ENCODE results near the gene SLC9A3.

Gene SLC9A3

GRCh38 chr5:538271-538771 is 14.1 kb upstream of the SLC9A3 start:
- no peak for DNase-seq (ENCODE audit: low spot score)

- DNase-seq (ENCODE audit: low spot score), result no peak
These were observed 13.4 kb upstream of the SLC9A3 start for GRCh38 chr5:537621-538071.

- no peak for DNase-seq (ENCODE audit: low spot score)
These were observed 12.8 kb upstream of the SLC9A3 start for GRCh38 chr5:537098-537497.

GRCh38 chr5:535846-536698 is 11.8 kb upstream of the SLC9A3 start:
- no peak for DNase-seq (ENCODE audit: low spot score)

GRCh38 chr5:534743-535671 is 10.8 kb upstream of the SLC9A3 start:
- no peak for DNase-seq (ENCODE audit: low spot score)

- DNase-seq (ENCODE audit: low spot score), result no peak
These were observed 9.9 kb upstream of the SLC9A3 start for GRCh38 chr5:533955-534742.

- DNase-seq (ENCODE audit: low spot score), result no peak
These were observed 9.2 kb upstream of the SLC9A3 start for GRCh38 chr5:533243-533954.

- no peak for DNase-seq (ENCODE audit: low spot score)
These were observed 8.4 kb upstream of the SLC9A3 start for GRCh38 chr5:532521-533242.

GRCh38 chr5:531749-532315 is 7.6 kb upstream of the SLC9A3 start:
- DNase-seq (ENCODE audit: low spot score), result no peak

GRCh38 chr5:531101-531748 is 7.0 kb upstream of the SLC9A3 start:
- no peak for DNase-seq (ENCODE audit: low spot score)

GRCh38 chr5:530001-530955 is 6.0 kb upstream of the SLC9A3 start:
- DNase-seq (ENCODE audit: low spot score), result no peak

- no peak for DNase-seq (ENCODE audit: low spot score)
These were observed 4.6 kb upstream of the SLC9A3 start for GRCh38 chr5:528629-529511.

GRCh38 chr5:527646-528628 is 3.7 kb upstream of the SLC9A3 start:
- peak; percentile 67 for DNase-seq (ENCODE audit: low spot score)

GRCh38 chr5:526456-527088 is 2.3 kb upstream of the SLC9A3 start:
- no peak for DNase-seq (ENCODE audit: low spot score)

GRCh38 chr5:525916-526315 is 1.7 kb upstream of the SLC9A3 start:
- DNase-seq (ENCODE audit: low spot score), result no peak

Measured in iPS-NIHi11 (cell line).